ENCODE data around the gene ADGRE1.

GRCh38 chr19:6853868-6854267 lies 33.5 kb upstream of the ADGRE1 start:
- TF ChIP-seq SUZ12 (IDR thresholded peaks at IDR 0.05): no peak
- TF ChIP-seq FOXM1 (IDR thresholded peaks at IDR 0.05; ENCODE audit: borderline replicate concordance): no peak
- no peak for TF ChIP-seq SP1 (IDR thresholded peaks at IDR 0.05)
- TF ChIP-seq BHLHE40 (IDR thresholded peaks at IDR 0.05; ENCODE audit: borderline replicate concordance): no peak
- TF ChIP-seq, protein P1, sequence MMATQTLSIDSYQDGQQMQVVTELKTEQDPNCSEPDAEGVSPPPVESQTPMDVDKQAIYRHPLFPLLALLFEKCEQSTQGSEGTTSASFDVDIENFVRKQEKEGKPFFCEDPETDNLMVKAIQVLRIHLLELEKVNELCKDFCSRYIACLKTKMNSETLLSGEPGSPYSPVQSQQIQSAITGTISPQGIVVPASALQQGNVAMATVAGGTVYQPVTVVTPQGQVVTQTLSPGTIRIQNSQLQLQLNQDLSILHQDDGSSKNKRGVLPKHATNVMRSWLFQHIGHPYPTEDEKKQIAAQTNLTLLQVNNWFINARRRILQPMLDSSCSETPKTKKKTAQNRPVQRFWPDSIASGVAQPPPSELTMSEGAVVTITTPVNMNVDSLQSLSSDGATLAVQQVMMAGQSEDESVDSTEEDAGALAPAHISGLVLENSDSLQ (IDR thresholded peaks at IDR 0.05): no peak
- no peak for TF ChIP-seq ARNT (IDR thresholded peaks at IDR 0.05)

Data from HEK293T (cell line).